NCI-H2171 (cell line): Measurements from ENCODE around the gene IMP4.

Experiments used
- DNase-seq: peaks from one replicate; lab custom pipeline; 2025; lab: John Stamatoyannopoulos, UW

The IMP4 gene

GRCh38 chr2:130377491-130377890 is 34.8 kb downstream of the IMP4 start:
- no peak for DNase-seq

GRCh38 chr2:130378206-130378897 is 35.7 kb downstream of the IMP4 start:
- no peak for DNase-seq

GRCh38 chr2:130378898-130379214 is 36.2 kb downstream of the IMP4 start:
- no peak for DNase-seq

- DNase-seq = no peak
Measured at GRCh38 chr2:130380096-130380934, 37.6 kb downstream of the IMP4 start.

- DNase-seq = no peak
Measured at GRCh38 chr2:130381145-130381544, 38.4 kb downstream of the IMP4 start.

GRCh38 chr2:130381619-130382018 is 38.9 kb downstream of the IMP4 start:
- DNase-seq = no peak

GRCh38 chr2:130382313-130382917 is 39.7 kb downstream of the IMP4 start:
- DNase-seq = no peak

- DNase-seq = no peak
Measured at GRCh38 chr2:130385709-130386108, 43.0 kb downstream of the IMP4 start.

- no peak for DNase-seq
Measured at GRCh38 chr2:130387071-130387400, 44.3 kb downstream of the IMP4 start.

GRCh38 chr2:130387804-130388203 is 45.1 kb downstream of the IMP4 start:
- no peak for DNase-seq

GRCh38 chr2:130388221-130388907 is 45.7 kb downstream of the IMP4 start:
- DNase-seq = no peak

- DNase-seq = no peak
Measured at GRCh38 chr2:130389358-130389757, 46.7 kb downstream of the IMP4 start.

GRCh38 chr2:130389783-130390182 is 47.1 kb downstream of the IMP4 start:
- no peak for DNase-seq

- no peak for DNase-seq
Measured at GRCh38 chr2:130390460-130391057, 47.9 kb downstream of the IMP4 start.

- peak; percentile 61 for DNase-seq
Measured at GRCh38 chr2:130391058-130391871, 48.6 kb downstream of the IMP4 start.

GRCh38 chr2:130391872-130392670 is 49.4 kb downstream of the IMP4 start:
- peak; percentile 14 for DNase-seq

GRCh38 chr2:130393318-130393910 is 50.7 kb downstream of the IMP4 start:
- DNase-seq = no peak
